Stimulated activated CD4-positive, alpha-beta T cell treated with anti-CD3 and anti-CD28 coated beads, TNF-alpha, amount 100 ng/mL, for 1 hour (primary cell): ENCODE data around the gene GLCE.

Experiments used
- DNase-seq, 3 donors: peaks; one replicate each; pipeline ENCODE4 v3.0.0-alpha.2; 2020; ENCODE audit warnings: low read depth in 3 of 3, low spot score in 1 of 3

GLCE gene

DNA sequence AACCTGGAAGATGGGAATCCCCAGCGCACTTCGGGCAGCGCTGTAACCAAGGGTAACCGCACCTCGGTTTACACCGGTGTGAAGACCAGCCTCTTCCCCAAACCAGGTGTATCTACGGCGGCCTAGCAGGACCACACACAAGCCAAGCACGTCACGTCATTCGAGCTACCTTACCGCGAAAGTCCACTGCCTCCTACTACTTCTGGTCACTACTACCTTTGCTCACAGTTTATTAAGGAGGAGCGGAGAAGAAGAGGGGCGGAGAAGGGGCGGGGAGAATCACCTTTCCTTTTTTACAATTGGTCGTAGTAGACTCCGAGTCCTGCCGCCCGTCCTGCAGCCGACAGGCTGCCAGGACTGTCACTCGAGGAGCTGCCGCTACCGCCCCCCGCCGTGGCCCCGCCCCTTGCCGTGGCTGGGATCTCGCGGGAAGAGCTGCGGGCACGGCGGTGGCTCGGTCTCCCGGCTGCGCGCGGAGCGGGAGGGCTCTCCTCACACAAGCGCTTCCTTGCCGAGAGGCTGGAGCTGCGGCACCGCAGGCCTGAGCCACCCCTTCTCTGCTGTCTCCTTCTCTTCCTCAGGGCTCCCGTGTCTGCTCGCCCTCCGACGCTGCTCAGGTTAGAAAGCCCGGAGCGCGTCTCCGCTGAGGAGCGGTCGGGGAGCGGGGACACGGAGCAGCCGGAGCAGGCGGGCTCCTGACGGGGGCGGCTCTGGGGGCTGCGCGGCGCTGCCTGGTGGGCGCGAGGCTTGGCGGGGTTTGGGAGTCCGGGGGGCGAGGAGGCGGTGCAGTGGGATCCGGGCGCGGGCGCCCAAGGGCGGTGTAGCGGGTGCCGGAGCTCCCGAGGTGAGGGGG lies at the start of gene GLCE:
Gene GLCE (plus strand): TSS at position 495 of the 853 bp plus-strand sequence. CDS start 95,172 bp downstream, outside the sequence.
- DNase-seq, result peak; percentile 81 to 94 (median 86)

DNA sequence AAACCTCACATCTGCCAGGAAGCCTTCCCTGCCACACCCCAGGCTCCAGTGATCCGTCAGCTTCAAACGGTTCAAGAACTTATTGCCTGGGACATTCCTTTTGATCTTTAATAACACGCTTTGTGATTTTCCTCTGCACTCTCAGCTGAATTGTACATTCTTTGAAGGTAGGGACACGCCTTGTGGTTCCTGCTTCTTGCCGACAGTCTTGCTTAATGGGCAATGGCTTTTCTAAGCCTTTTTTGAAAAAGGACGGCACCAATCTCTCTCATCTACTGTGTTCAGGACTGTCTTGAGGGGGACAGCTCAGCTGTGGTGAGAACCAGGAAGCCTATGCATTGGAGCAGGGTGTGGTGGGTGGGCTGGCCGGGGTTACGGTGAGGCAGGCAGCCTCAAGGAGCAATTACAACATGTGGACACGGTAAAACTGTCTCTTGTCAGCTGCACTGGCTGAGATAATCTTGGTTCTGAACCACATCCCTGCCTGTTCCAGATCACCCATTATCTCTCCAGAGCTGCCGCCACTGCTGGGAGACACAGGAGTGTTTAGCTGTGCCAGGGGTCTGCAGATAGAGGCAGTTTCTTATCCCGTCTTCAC lies 46.0 kb upstream of the GLCE start:
- no peak for DNase-seq

DNA sequence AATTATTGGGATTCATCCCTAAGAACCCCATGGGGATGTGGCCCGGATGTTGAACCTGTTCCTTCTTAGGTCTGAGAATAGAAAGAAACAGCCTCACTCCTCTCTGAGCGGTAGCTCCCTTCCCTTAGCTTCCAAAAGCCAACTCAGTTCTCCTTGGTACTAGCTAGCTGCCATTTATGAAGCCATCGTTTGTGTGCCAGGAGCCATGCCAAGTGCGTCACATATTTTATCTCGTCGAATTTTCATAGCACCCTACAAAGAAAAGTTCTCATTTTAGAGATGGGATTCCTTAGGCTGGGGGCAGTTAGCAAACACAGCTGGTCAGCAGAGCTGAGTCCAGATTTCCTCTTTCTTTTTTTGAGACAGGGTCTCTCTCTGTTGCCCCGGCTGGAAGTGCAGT lies 45.4 kb upstream of the GLCE start:
- DNase-seq, result no peak

DNA sequence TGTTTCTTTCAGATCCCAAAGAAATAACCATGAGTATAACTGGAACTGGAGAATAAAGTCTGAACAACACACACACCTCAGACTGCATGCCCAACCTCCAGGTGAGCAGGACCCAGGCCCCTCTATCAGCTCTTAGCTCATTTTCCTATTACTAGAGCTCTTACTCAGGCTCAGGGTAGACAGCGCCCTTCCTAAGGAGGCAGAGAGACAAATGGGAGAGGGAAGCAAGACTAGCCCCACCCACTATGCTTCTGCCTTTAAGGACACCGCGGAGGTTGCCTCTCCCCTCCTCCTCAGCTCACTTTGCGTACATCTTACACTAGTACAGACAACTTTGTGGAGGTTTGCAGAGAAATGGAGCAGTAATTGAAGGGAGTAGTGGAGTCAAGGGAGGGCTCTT lies 44.0 kb upstream of the GLCE start:
- no peak for DNase-seq

DNA sequence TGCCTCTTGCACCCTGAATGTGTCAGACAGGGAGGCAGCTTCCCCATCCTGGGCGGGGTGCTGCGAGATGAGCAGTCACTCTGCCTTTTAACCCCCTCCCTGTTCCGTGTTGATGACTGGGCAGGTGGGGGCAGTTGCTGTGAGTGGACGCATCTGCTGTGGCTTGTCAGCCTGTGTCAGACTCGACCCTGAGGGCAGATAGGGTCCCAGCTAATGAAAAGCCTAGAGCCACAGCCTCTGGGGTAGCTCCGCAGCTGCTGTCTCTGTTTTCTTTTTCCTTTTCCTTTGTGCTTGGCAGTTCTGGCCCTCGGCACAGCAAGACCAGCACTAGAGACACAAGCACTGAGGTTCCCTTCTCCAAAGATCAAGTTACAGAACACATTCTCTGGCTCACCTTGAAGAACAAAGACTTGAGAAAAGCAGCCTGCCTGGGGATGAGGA lies 43.0 kb upstream of the GLCE start:
- DNase-seq, result no peak

DNA sequence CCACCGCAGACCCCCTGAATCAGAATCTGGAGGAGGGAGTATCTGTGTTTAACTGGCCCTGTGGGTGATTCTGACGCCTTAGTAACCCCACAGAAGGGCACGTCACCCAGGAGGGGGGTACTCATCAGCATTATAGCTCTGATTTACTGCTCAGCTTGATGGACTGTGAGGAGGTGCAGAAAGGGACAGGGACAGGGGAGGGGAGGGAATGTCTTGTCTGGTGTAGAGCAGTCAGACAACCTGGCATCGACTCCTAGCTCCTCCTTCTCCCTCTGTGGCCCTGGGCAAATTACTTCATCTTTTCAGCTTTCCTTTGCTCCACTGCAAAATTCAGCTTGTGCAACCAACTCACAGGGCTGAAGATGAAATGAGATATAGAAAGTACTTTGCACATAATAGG lies 42.3 kb upstream of the GLCE start:
- no peak for DNase-seq

DNA sequence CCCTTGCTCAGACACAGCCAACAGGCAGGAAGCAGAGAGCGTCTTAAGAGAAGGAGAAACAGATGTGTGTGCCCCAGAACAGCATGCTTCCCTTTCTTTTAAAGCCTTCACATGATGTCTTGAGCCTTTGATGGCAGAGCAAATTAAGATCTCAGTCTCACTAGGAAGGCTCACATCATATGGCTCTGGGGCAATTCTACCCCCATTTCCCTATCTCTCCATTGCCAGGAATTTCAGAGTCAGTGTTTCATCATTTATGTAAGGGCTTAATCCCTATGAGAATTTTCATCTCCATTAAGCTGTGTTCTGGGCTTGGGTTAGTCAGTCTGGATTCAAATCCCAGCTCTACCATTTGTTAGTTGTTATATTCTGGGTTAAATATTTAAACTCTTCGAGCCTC lies 41.4 kb upstream of the GLCE start:
- DNase-seq, result no peak

DNA sequence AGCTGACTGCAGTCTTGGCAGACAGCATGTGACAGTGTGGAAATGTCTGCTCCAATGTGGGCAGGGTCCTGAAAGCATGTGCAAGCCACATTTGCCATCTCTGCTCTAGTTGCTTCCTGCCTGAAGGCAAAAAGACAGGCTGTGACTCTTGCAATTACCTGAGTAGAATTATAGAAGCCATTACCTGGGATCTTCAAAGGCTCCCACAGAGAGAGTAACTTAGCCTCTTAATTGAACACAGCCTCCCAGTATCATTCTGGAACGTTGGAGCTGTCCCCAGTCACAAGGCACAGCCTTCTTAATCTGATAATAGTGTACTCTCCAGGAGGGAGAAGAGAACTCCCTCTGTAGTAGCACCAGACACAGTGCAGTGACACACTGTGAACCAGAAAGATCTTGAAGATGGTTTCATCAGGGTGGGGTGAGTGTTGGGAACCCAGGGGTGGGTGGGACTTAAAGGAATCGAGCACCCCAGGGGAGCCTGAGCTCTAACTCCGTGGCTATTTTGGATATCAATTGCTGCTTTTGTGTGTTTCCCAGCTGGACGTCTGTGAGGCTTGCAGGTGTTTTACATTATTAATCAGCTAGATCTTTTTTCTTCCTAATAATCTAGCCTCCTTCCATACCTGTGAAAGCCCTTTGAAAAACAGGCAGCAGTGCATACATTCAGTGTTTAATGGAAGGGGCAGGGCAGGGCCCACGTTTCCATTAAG lies 40.6 kb upstream of the GLCE start:
- no peak for DNase-seq

DNA sequence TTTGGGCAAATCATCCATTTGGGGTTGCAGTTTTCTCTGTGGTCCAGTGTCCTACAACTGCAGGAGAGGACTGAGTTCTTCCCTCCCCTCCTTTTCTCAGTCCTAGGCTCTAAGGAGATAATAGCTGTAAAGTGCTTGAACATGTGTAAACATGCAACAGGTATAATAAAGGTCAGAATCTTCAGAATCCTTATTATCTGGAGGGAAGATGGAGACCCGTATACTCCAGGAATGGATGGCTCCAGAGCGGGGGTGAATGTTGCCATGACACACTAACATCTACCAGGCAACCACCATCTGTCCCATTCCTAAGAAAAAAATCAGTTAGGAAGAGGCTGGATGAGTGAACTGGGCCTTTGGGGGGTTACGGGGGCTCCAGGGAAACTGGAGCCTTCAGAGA lies 39.7 kb upstream of the GLCE start:
- DNase-seq, result no peak

DNA sequence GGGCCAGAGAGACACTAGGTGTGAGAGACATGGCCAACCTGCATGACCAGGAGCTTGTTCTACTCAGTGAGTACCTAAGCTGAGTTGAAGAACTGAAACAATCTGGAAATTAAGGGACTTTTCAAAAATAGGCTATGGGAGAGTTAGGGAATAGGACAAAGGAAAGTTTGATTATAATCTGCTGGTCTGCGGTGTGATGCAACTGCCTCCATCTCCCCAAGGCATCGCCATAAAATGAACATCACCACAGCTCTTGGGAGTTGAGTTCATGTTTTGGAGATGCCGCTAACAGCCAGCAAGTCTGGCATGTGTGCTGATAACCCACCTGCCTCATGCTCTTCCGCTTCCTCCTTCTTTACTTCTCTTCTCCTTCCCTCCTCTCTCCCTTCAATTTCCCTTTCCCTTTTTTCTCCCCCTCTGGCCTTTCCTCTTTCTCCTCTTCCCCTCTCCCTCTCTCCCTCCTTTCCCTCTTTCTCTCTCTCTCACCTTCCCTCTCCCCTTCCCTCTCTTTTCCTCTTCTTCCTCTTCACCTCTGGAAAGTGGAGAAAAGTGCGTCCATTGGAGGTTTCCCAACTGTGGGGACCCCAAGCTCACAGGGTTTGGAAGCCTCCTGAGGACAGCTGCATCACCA lies 39.1 kb upstream of the GLCE start:
- no peak for DNase-seq

DNA sequence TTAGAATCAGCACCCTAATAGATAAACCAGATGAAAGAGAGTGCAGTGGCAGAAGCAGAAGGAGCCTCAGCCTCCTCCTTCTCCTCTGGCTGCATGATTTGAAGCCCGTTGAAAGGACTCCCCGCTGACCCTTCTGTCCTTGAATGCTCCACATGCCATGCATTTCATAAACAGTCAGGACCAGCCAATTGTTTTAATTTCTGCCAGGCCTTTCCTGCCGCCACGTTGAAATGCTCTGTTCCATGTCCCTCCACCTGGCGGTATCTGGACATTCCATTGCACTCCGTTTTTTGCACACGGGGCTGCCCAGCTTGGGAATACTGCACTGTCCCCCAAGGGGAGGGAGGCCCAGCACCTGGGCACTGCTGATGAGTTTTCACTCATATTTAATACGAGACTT lies 35.2 kb upstream of the GLCE start:
- no peak for DNase-seq

DNA sequence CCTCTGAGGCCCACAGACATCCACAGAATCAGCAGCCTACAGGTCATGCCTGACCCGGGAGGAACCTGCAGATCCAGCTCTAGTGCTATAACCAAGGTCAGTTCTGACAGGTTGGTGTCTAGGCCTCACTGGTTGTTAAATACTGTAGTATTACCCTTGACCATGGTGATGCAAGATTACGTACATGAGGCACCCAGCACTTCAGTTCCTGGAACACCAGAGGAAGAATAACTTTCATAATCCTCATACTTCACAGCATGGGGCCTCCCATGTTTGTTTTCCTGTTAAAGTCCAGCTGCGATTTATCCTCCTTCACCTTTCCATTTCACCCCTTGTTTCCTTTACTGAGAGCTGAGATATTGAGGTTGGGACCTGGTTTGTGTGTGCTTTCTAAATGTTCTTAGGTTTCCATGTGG lies 34.4 kb upstream of the GLCE start:
- no peak for DNase-seq

DNA sequence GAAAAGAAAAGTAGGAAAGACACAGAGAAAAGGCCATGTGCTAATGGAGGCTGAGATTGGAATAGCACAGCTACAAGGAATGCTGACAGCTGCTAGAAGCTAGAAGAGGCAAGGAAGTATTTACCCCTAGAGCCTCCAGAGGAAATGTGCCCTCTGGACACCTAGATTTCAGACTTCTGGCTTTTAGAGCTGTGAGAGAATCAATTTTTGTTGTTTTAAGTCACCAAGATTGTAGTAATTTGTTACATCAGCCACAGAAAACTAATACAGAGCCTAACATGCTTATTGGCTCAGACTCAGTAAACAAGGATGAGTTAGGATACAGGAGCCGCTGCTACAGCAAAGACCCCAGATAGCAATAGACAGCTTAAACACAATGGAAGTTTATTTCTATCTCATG lies 33.1 kb upstream of the GLCE start:
- no peak for DNase-seq

DNA sequence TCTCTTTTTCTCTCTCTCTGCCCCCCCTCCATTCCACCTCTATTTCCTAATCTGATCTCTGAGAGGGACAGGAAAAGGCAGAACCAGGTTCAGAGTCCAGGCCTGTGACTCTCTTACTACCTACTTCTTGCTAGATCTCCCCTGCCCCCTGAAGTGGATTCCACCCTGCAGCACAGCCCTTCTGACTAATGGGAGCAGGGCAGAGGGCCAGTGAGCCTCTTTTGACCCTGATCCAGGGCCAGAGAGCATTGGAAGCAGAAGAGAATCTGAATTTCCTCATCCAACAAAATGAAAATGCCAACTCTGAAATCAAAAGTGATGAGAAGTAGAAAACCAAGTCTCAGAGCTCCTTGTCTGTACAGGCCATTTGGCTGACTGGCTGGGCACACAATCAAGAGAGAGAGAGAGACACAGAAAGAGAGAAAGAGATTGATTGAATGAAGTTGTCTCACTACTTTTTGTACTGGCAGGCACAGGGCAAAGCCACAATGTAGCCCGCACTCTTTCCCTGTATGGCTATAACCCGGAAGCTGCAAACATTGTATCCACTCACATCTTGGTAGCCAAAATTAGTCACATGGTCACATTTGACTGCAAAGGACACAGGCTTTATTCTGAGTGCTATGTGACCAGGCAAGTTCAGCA lies 31.6 kb upstream of the GLCE start:
- DNase-seq, result no peak

DNA sequence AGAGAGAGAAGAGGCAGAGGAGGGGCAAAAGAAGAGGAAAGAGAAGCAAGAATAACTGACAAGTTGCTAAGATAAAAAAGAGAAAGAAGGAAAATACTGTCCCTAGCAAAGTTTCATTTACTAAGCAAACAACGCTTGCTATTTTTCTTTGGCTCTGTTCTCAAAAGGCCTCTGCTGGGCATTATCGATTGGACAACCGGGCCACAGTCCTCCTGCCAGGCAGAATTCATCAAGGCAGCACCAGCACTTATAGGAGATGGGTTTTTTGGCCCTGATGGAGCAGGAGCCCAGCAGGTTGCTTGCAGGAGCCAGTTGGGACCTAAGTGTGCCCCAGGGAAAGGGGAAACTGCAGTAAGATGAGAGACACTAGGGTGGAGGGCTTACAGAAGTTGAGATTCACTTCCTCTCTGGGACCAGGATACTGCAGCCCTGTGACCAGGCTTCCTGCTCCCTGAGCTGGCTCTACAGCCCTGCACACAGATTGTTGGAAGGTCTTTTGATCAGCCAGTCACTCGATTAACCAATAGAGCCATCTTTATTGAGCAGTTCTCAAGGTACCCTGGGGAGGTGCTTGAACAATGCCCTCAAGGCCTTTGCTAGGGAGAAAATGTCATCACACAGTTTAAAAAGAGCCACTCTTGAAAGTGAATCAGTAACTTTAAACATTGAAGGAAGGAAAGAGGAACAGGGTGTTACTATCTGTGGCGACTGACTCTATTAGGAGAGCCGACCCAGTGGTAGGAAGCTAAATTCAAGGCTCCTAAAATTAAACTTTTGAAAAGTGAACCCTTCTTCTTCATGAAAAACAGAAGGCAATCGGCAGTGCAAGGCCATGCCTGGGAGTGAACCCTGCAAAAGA lies 28.8 kb upstream of the GLCE start:
- DNase-seq, result no peak

DNA sequence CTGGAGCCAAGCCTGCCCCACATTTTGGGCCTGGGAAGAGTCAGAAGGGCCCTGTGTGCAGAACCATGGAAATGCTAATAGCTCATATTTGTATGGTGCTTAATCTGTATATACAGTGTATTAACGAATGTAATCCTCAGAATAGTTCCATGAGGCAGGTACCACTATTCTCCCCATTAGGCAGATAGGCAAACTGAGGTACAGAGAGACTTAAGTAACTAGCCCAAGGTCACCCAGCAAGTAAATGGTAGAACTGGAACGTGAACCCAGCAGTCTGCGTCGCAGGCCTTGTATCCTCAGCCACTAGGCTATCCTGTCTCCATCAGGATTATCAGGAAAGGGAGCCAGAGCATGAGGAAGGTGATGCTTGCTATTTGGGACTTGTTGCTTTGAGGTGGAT lies 28.0 kb upstream of the GLCE start:
- no peak for DNase-seq

DNA sequence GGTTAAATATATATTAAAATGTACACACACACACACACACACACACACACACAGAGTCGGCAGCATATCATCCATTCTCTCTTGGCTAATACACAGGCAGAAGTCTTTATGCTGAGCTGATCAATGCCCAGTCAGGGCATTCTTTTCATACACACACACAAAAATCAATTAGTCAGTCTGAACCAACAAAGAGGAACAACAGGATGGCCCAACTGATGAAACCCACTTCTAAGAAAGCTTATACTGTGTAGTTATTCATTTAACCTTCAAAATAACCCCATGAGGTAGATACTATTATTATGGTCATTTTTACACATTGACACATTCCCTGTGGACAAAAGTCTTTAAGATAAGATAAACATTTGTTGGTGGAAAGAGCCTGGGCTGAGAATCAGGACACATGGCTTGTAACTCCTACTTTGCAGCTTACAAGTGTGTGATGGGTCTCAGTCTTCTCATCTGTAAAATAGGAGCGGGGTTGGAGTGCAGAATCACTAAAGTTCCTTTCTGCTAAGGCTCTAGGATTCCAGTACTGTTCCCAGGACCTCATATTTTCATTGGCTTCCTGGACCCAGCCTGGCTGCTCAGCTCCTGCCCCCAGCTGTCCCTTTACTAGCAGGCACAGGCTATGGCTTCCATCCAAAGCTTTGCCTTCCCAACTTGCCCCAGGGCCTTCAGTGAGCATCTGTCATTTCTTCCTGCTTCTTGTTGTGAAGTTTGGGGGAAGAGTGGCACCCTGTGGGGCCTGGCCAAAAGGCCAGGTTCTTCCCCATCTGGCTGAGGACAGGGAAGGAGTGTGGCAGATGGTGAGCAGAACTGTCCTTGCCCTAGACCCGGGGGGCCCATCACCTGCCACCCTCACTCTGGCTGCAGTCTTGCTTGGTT lies 27.2 kb upstream of the GLCE start:
- DNase-seq, result no peak

DNA sequence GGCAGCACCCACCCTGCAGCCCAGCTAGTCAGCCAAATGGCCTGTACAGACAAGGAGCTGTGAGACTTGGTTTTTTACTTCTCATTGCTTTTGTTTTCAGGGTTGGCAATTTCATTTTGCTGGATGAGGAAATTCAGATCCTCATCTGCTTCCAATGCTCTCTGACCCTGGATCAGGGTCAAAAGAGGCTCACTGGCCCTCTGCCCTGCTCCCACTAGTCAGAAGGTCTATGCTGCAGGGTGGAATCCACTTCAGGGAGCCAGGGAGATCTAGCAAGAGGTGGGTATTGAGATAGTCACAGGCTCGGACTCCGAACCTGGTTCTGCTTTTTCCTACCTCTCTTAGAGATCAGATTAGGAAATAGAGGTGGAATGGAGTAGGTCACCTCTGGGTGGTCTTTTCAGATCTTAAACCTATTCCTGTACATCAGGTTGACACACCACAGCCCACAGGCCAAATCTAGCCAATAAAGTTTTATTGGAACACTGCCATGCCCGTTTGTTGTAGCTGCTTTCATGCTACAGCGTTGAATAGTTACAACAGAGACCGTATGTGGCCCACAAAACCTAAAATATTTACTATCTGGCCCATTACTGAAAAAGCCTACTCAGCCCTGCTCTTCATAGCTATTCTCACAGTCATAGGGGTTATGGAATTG lies 26.4 kb upstream of the GLCE start:
- DNase-seq, result no peak

DNA sequence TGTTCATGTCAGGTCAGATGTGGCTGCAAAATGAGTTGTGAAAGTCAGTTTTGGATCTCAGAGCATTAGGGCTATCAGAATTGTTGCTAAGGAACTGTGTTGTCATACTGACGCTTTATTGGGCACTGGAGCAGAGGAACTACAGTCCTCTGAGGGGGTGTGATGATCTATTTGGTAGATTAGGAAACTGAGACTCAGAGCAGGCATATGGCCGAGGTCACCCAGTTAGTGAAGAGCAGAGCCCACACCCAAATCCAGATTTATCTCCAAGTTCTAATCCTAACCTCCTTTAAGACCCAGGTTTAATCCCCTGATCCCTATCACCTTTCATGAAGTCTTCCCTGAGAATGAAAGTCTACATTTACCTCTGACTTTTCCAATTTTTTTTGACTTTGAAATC lies 25.6 kb upstream of the GLCE start:
- DNase-seq, result no peak
